Measurements from ENCODE around the gene INTS3.

The INTS3 gene

DNA sequence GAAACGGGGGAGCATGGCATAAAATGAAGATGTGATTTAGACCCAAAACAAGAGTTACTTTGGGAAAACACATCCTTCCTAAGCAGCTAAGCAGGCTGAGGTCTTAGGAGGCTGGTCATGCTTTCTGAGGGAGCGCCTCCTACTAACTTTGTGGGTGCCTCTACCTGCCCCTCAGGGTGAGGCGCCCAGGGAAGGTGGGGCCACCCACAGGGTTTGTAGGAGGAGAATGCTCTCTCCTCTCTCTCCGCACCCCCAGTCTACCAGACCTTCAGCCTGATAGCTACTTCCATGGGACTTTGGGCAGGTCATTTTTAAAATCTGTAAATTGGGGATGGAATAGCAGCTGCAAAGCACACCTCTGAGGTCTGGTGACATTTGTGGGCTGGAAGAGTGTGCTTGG, 71.2 kb downstream of the INTS3 start:
- no peak for DNase-seq

DNA sequence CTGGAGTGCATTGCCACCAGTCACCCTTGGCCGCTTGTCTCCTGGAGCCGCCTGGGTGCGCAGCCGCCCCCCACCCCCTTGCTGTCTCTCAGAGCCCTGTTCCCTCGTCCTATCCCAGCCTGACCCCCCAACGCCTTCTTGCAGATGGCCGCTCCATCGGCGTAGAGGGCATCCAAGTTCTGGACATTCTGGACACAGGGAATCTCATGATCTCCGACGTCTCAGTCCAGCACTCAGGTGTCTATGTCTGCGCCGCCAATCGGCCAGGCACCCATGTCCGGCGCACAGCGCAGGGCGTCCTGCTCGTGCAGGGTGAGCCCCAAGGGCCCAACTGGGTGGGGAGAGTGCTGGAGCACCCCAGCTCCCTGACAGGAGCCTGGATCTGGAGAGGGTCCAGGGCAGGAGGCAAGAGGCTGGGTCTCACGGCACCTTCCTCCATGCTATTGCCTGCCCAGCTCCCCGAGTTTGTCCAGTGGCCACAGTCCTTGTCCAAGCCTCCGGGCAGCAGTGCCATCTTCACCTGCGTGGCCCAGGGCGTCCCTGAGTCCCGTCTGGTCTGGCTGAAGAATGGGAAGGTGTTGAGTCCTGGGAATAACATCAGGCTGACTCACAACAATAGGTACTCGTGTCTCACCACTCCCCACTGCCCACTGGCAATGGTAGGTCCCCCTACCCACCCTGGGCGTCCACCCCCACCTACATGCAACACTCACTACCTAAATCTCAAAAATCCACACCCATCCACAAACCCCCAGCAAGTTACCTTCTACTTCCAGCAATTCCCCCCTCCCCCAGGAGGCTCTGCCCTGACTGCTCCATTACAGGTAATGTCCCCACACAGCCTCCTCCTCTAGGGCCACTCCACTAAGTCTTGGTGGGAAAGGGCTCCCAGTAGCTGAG, 72.0 kb downstream of the INTS3 start:
- DNase-seq: no peak

DNA sequence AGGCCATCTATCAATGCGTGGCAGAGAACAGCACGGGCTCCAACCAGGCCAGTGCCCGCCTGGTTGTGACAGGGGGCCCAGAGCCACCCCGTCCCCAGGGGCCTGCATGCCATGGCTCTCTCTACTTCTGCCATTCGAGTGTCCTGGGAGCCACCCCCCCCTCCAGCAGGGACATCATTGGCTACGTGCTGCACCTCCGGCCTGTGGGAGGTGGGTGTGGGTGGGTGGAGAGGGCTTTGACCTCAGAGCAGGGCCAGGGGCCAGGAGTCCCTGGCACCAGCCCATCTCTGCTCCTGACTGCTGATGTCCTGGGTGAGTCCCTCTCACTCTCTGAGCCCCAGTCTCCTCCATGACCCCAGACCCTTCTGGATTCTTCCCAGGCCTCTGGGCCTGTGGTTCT, 72.7 kb downstream of the INTS3 start:
- no peak for DNase-seq

DNA sequence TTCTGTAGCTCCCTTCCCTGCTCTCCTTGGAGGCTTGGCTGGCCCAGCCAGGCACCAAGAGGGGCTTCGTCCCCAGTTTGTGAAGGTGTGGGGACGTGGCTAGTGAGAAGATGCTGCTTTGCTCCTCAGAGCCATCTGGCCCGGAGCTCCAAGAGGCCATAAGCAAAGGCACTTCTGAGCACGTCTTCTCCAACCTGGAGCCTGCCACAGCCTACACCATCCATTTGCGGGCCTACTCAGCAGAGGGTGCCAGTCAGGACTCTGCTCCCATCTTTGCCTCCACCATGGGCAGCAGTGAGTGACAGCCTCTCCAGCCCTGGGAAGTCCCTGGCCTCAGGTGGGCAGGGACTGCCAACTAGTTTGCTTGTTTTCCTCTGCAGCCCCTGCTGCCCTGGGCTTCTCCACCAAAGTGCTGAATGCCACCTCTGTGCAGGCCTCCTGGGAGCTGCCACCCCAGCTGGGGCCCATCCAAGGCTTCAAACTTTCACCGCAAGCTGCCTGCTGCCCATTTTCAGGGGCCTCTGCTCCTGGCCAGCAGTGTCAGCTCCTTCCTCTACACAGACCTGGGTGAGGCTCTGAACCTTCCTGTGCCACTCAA, 73.3 kb downstream of the INTS3 start:
- no peak for DNase-seq

DNA sequence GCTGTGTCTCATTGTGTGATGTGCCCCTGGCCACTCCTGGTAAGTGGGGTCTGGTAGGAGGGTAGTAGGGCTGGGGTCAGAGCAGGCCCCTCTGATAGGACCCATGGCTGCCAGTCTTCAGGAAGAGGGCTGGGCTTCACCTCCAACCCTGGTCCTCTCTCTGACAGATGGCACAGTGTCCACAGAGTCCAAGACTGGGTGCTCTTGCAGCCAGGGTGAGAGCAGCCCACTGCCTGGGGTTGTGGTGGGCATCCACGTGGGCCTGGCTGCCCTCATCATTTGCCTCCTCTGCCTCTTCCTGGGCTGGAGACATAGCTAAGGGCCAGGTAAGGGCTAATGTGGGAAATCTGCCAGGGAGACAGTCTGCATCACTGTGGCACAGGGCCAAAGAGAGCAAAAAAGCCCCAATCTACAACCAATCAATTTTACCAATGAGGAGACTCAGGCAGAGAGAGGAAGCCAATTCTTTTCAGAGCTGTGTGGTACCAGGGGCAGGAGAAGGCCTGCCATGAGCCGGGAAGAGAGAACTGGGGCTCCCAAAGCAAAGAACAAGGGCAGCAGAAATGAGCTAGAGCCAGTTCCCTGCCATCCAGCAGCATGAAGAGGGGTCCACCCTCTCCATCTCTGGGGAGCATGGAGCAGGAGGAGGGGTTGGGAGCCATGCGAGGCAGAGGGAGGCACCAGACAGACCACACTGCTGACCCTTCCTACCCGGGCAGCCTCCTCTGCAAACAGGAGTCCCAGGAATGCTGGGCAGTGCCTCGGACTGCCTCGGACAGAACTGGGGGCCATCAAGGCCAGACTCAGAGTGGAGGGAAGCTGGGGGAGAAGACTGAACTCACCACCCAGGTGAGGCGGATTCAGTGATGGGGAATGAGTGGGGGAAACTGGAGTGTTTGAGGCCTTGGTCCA, 74.2 kb downstream of the INTS3 start:
- DNase-seq: no peak

DNA sequence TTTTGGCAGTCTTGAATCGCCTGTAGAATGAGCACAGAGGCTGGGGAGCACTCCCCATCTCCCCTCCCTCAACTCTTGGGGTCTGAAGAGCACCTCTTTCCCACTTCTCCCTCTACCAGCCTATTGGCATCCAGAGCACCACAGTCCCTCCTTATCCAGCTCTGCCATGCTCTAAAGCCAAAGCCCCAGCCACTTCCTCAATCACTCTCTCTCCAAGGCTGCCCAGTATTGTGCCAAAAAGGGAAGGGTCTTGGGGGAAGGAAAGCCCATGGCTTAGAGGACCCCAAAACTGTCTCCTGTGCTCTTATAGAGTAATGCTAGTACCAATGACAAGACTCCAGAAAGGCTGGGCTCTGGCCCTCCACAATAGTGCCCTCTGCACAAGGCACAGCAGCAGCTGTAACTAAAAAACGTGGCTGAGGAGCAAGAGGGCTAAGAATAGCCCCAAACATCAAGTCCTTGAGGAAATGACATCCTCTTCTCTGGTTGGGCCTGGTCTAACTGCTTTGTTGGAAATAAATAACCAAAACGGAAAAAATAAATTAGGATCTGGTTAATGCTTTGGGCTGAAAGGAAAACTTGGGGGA, 75.7 kb downstream of the INTS3 start:
- no peak for DNase-seq

DNA sequence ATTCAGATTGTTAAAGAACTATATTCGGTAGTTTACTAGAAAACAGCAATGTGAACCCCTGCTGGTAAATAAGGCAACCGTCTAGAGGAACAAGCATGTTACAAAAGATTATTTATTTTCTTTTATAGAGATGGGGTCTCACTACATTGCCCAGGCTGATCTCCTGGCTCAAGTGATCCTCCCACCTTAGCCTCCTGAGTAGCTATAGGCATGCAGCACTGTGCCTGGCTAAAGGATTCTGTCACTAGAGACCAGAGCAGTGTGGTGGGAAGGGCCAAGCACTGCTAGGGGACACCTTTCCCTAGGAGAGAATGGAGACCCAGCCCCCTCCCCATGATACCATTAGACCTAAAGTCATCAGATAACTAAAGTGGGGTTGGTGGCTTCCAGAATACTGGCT, 76.3 kb downstream of the INTS3 start:
- no peak for DNase-seq

DNA sequence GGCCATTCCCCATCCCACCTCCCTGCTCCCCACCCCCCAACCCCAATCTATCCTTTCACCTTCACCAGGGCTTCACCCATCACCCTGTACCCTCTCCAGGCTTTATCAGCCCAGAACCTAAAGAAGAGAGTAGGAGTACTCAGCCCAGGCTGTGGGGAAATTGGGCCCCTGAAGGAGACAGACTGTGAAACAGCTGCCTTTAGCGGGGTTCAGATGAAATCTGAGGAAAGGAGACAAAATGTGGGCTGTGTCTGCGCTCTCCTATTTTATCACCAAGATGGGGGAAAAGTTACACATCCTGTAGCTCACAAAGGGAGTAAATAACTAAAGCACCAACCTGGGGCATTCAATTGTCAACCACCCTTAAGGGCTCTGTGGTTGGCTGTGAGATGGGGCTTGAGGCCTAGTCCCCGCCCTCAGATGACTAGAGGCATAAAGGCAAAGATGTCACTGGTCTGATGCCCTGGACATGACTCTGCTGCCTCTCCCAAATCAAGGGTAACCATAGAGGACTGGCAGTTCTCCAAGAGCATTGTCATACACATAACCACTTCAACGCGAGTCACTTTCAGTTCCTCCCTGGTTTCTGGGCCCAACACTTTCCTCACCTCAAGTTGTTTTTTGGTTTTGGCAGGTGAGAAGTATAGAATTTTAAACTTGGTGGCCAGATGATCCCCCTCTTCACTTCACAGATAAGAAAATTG, 77.3 kb downstream of the INTS3 start:
- peak; percentile 41 for DNase-seq

DNA sequence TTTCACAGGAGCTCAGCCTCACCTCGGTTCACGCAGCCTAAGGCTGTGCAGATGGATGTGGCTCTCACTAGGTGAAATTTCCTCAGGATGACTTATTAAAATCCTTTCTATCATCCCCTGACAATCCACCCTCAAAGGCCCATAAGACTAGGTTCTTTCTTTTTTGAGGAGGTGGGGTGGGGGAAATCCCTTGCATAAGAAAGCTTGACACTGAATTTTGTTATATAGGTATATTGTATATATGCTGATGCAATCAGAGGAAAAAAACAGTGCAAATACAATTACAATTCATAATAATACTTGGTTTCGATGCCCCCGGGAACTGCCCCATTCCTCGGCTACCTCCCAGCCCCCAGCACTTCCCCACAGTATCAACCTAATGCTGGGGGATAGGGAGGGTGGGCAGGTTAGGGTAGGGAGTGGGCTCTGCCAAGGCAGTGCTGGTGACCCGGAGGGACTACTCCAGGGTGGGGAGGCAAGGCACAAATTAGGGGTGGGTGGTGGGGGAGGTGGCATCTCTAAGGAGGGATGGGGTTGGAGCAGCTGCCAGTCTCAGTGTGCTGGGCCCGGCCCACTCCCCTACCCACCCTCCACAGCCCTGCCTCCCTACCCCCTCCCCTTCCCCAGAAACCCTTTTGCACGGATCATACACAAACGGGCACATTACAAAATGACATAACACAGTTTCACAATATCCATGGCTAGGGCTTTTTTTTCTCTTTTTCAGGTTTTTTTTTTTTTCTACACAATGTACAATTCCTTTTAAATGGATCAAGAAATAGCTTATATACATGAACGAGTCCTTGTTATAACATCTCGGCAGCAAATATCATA, 78.3 kb downstream of the INTS3 start:
- no peak for DNase-seq

DNA sequence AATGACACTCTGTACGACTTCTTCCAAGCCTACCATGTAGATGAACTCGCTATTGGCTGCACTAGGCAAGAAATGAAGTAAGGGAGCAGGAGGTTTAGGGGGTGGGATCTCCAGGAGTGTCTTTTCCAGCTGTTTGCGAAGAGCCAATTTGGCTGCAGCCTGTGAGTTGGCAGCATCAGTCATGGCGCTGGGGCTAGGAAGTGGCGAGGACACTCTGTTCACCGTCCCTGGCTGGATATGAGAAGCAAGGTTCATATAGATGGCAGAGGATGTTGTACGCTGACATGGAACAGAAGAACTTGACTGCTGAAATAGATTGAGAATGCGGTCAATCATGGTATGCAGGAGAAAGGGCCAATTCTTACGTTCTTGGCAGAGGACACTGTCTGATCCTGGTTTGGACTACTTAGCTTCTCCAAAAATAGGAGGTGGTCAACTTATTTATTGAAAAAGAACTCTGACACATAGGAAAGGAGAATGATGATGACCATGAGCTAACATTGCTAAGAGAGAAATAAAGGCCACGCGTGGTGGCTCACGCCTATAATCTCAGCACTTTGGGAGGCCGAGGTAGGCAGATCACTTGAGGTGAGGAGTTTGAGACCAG, 88.5 kb downstream of the INTS3 start:
- no peak for DNase-seq

DNA sequence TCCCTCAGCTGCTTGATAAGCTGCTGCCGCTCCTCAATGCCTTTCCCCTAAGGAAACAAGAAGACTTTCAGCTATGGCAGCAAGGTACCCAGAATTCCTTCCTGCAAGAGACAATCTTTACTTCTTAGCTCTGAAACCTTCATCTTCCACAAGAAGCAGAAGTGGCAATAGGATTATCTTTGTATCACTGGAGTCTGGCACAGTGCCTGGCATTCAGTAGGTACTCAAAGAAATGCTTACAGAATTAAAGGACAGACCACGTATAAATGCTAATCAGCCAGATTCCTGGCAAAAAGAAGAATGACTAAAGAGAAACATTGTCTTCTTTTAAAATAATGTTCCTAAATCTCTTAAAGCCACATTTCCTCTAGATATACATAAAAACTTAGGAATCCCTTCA, 91.0 kb downstream of the INTS3 start:
- DNase-seq: no peak

Data from KG1 (cell line).